TTC549 (cell line): ENCODE data around the gene HSD17B7.
"Not testable (repeated sequence)": the region's sequence is repeated elsewhere in the genome, so short reads cannot be mapped to it uniquely, and the experiment has no call there.

Experiments
- FAIRE-seq: peaks from 2 replicates; lab custom pipeline; 2012; peaks lifted over from hg19 to GRCh38; lab: Jason Lieb, UNC

HSD17B7 gene, protein sequence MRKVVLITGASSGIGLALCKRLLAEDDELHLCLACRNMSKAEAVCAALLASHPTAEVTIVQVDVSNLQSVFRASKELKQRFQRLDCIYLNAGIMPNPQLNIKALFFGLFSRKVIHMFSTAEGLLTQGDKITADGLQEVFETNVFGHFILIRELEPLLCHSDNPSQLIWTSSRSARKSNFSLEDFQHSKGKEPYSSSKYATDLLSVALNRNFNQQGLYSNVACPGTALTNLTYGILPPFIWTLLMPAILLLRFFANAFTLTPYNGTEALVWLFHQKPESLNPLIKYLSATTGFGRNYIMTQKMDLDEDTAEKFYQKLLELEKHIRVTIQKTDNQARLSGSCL

DNA sequence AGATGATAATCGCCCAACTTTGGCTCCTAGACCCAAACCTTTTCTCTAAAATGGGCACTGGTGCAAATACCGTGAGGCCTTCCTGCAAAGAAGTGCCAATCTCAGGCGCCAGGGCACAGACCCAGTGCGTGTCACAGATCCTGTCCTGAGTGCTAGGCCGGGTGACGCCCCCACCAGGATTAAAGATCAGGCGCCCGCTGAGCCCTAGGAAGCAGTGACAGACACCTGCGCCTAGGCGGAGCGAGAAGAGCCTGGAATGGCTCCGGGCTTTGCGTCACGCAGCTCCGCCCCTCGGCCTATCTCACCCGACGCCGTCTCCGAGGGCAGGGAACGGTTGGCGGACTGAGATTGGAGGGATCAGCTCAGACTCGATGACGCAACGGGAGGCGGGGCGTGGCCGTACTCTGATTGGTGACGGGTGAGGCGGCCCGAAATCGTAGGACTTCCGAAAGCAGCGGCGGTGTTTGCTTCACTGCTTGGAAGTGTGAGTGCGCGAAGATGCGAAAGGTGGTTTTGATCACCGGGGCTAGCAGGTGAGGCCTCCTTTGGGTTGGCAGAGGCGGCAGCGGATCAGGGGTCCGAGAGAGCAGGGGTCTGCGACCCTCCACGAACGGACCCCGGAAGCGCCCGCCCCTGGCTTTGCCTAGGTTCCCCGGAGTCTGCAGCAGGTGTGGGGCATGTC, at the start of gene HSD17B7:
Gene HSD17B7 (plus strand): TSS at position 400 of the 682 bp plus-strand sequence. CDS start 99 bp downstream, at position 499.
- FAIRE-seq = peak; percentile 97

DNA sequence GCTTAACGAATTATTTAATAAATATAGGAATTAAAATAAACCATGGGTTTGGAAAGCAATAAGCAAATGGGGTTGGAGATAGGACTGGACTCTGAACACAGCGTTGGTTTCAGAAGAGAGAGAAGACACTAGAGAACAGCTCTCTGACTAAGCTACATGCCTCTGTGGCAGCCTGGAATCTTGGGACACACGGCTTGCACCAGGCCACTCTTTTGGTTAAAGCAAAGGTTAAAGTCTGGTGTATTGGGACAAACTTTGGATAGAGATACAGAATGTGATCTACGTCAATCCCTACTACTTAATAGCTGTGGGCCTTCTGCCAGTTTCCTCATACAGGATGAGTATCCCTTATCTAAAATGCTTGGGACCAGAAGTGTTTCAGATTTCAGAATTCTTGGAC, 49.7 kb upstream of the HSD17B7 start:
- no peak for FAIRE-seq

DNA sequence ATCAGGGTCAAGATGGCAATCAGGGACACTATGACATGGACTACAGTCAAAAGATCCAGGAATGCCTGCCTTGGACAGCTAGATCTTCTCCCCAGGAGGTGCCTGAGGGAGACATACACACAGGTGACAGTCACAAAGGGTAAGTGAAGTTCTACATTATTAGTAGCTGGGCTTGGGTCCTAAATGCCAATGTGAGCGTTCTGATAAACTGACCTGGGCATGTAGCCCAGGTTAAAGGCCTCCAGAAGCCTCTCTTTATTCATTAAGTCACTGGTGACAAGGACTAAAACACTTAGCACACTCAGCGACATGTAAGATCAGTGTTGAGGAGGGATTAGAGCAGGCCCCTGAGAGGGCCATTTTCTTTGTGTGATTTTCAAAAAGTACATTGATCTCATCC, 48.9 kb upstream of the HSD17B7 start:
- FAIRE-seq = no peak

DNA sequence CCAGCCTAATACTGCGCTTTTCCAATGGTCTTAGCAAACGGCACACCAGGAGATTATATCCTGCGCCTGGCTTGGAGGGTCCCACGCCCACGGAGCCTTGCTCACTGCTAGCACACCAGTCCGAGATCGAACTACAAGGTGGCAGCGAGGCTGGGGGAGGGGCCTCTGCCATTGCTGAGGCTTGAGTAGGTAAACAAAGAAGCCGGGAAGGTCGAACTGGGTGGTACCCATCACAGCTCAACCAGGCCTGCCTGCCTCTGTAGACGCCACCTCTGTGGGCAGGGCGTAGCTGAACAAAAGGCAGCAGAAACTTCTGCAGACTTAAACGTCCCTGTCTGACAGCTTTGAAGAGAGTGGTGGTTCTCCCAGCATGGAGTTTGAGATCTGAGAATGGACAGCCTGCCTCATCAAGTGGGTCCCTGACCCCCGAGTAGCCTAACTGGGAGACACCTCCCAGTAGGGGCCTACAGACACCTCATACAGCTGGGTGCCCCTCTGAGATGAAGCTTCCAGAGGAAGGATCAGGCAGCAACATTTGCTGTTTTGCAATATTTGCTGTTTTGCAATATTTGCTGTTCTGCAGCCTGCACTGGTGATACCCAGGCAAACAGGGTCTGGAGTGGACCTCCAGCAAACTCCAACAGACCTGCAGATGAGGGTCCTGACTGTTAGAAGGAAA, 44.1 kb upstream of the HSD17B7 start:
- FAIRE-seq = not testable (repeated sequence)

DNA sequence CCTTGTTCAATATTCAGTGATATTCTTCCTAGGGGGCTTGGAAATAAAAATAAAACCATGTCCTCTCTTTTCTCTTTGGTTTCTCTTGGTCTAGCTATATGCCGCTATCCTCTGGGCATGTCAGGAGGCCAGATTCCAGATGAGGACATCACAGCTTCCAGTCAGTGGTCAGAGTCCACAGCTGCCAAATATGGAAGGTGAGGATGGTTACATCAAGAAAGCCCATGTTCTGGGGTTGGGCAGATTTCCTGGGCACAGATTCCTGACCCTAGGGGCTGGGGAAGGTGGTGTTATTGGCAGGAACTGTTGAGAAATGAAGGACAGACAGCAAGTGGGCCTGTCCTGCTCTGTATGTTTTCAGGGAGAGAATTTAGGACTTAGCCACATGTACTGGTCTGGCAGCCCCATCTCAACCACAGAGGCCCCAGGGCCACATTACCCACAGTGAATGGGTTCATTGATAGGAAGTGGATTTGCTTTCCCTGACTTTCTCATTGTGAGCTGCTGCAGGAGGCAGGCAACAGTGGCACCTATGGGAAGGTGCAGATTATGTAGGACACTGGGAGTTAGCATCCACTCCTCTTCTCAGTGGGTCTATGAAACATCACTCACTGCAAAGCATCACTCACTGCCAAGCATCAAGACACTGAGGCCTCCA, 37.4 kb upstream of the HSD17B7 start:
- FAIRE-seq = no peak

DNA sequence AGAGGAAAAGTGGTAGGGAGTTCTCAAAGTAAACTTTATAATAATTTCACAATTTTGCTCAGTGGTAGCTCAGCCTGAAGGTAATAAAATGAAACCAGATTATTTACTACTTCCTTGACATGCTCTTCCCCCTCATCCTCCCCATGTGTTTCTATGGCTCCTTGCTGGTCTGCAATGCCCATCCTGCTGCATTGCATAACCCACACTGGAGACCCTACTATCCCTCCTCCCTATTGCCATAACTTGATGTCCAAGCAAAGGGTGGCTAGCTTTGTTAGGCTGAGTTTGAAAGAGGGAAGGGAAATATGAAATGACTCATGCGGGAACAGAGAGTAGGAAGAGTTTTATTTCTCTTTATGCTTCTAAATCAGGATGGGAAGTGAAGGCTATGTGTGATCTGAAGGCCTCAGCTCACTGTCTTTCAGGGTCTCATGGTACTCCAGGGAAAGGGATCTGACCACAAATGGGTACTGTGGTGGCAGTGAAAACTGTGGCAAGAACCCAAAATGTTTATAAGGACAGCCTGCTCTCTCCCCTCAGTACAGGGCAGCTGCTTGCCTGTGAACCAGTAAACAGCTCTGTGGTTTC, 36.4 kb upstream of the HSD17B7 start:
- no peak for FAIRE-seq

DNA sequence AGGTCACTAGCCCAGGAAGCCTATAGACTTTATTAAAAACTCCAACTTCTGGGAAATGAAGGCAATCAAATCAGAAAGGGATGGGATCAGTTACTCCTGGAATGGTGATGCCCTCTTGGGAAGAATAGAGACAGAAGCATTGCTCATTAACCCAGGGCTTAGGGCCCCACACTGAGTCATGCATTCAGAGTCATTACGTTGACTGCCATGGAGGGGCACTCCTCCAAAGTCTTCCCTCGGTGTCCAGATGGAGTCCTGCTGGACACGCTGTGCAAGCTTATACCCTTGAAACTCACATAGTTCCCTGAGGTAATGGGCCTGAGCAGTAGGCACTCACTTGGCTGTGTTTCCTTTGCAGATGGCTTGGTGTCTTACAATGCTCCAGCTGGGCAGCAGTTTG, 35.2 kb upstream of the HSD17B7 start:
- no peak for FAIRE-seq

DNA sequence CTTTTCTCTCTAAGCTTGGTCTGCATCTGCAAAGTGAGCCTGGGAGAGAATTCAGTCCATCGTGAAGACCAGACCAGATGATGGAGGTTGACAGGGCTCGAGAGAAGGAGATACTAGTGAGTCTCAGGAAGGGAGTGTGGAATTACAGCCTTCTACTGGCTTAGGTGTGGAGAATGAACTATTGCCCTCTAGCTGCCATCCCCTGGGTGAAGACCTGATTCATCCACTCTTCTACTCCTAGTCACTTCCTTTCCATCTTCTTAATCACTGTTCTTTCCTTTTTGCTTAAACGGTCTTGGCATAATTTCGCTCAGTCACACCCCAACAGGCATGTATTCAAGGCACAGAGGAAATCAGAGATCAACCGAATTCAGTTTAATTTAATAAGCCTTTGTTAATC, 34.0 kb upstream of the HSD17B7 start:
- no peak for FAIRE-seq

DNA sequence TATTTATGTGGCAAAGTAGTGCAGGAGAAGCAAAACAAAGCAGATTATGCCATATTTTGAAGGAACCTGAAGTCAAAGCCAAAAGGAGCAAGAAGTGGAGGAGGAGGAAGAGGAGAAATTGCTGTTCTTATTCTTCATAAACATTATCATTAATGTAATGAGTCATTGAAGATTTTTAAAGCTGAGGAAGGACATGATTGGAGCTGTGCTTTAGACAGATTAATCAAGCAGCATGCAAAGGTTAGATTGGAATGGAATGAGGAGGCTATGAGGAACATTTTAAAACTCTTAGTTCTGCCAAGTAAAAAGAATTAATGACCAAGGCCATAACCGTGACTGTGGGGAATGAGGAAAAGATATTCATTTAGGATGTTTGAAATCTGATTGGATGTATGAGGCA, 33.0 kb upstream of the HSD17B7 start:
- FAIRE-seq = no peak

DNA sequence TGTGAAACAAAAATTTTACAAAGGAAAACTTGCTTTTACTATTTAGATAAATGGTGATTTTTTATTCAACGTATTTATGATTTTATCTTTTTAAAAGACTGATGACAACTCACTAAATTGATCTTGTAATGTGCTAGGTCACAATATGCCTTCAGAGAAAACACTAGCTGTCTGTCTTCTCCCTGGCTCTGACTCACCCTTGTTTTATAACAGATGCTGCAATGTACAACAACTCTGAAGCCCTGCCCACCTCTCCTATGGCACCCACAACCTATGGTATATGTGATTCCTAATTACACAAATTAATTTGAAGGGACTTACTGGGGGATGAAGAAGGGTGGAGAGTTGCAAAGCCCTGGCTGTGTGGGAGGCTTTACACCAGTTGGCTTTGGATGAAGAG, 24.7 kb upstream of the HSD17B7 start:
- peak; percentile 20 for FAIRE-seq

DNA sequence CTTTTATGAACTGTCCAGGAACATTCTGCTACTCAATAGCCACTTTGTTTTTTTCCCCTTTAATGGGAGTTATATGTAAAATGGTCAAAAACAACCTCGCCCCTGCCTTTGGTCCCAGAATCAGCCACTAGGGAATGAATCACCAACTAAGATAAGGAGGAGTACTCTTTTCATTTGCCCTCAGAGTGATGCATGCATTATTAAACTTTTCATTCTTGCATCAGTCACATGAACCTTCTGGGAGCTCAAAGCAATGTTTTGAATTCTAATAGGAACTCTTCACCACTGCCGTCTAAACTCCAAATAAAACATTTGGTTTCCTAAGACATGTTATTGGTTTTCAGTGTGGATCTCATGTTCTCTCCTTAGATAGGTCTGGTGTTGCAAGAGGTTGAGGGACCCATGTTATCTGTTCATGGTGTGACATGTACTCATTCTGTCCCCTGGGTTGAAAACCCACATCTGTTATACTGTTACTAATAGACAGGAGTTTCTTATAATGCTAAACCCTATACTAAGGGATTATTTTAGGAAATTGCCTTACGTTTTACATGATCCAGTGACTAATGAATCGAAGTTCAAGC, 17.8 kb upstream of the HSD17B7 start:
- no peak for FAIRE-seq

DNA sequence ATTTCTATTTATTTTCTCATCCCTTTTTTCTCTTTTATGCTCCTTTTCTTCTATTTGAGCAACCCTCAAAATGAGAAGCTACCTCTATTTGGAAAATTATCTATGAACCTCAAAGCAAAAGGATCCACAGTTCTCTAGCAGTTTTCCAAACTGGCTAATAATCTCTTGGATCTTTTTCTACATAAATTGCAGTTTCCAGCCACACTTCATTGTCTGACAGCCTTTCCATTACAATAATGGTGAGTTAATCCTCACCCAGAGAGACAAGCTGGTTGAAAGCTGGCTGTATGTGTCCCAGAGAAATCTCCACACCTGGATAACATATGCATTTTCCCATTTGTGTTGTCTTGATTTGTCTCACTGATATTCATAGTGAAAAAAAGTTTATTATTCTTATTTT, 16.5 kb upstream of the HSD17B7 start:
- no peak for FAIRE-seq

DNA sequence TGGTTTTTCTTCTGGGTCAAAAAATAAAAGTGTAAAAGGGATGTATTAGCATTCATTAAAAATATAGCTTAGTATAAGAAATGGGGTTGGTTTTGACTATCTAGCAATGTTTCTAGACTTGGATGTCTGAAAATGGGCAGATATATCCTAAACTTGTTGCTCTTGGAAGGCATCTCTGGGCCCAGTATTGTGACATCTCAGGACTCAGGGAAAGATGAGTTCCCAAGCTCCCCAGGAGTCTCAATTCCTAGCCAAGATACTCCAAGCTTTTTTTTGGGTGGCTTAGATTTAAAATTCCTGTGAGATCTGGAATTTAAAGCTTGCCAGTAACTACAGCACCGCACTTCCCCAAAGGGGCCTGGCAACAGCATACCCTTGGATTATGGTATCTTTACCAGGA, 11.5 kb upstream of the HSD17B7 start:
- no peak for FAIRE-seq

DNA sequence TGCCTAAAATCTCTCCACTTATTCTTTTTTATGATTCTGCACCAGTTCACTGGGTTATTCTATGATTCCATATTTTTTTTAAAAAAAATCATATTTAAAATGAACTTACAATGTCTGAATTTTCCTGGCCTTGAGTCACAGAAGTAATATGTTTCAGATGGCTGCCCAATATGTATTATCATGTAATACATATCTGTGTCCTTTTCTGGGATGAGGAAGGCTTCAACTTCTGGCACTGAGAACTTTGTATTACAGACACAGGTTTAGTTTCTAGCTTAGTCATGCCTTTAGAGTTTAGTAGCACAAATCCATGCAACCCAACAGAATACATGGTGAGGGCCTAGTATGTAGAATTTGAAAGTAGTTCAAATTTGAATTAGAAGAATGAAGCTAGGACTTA, 7.8 kb upstream of the HSD17B7 start:
- FAIRE-seq = no peak

DNA sequence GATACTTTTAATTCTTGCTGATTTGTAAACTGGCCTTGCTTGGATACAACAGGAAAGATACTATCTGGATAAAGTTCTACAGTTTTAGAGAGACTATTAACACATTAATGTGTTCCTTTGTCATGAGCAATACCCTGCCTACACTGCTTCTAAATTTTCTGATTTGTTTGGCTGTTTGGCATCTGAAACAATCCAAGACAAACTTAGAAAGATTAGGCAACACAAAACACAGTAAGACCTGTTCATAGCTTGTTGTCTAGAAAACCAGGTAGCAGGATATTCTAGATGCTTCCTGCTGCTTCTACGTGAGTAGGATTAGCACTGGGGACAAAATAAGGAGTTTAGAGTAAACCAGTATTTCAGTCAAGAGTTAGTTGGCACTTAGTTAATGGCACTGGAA, 5.6 kb upstream of the HSD17B7 start:
- FAIRE-seq = not testable (repeated sequence)

DNA sequence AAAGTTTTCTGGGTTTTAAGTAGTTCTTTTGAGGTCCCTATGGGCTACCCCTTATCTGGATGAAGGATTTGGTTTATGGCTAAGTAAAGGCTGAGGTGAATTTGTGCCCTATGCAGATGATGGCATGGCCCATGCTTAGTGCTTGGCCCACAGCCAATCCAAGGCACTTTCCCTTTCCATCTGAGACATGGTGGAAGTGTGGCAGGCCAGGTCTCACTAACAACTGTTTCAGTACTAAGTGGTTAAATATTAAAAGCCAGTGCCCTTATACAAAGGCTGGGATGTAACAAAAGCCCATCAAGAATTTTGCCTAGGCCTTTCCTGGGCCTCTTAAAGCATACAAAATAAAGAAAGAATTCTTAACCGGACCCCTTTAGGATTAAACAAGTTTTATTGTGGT, 1.7 kb upstream of the HSD17B7 start:
- not testable (repeated sequence) for FAIRE-seq

DNA sequence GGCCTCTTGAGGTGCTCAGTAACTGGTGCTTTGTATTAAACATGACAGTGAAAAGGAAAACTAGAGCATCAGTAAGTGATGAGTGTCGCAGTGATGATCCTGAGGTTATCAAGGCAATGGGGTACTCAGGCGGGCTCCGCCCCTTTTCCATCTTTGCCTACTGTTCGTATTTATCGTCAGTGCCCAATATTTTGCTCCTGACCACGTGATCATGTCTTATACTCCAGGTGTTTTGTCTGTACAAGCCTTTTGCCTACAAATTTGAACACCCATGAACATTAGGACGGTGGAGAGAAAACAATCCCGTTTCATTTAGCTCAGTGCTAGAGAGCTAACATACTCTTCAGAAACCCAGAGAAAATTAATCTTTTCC, 469 bp downstream of the HSD17B7 start:
- FAIRE-seq = not testable (repeated sequence)

DNA sequence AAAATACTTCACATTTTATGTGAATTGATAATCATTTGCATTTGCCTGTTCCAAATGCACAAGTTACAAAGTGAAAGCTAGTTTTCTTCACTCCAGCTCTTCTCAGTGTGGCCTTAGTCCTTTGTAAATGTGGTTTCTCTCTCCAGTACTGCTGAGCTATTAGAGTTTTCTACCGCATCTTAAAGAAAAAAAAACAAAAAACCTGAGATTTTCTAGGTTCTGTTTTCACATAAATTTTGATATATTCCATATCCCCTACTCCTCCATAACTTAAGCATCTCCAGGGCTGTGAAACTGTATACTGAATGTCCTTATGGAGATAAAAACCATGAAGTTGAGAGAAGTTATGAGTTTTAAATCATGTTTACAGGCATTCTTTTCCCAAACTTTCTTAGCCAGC, 3.8 kb downstream of the HSD17B7 start:
- FAIRE-seq = not testable (repeated sequence)

DNA sequence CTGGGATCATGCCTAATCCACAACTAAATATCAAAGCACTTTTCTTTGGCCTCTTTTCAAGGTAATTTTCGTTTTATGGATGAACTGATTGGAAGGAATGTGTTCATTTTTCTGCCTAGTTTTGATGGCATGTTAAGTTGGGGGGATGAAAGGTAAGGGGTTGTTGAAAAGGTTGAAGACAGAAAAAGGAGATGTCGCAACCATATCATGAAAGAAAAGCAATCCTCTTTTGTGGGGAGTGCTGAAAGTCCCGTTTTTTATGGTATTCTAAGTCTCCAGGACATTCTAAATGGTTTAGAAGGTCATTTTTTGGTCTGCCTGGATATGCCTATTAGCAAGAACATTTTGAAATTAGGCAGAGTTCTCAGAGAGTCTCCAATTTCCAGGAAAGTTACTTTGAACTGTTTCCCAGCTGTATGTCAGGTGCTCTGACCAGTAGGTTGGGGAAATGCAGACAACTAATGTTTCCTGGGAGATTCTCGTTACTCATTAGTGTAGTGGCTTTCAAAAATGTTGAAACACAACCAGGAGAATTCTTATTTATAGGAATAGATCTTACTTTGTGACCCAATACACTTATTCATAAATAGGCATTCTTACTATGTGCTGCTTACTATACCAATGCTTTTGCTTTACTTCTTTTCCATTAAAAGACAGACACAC, 6.2 kb downstream of the HSD17B7 start:
- FAIRE-seq = not testable (repeated sequence)

DNA sequence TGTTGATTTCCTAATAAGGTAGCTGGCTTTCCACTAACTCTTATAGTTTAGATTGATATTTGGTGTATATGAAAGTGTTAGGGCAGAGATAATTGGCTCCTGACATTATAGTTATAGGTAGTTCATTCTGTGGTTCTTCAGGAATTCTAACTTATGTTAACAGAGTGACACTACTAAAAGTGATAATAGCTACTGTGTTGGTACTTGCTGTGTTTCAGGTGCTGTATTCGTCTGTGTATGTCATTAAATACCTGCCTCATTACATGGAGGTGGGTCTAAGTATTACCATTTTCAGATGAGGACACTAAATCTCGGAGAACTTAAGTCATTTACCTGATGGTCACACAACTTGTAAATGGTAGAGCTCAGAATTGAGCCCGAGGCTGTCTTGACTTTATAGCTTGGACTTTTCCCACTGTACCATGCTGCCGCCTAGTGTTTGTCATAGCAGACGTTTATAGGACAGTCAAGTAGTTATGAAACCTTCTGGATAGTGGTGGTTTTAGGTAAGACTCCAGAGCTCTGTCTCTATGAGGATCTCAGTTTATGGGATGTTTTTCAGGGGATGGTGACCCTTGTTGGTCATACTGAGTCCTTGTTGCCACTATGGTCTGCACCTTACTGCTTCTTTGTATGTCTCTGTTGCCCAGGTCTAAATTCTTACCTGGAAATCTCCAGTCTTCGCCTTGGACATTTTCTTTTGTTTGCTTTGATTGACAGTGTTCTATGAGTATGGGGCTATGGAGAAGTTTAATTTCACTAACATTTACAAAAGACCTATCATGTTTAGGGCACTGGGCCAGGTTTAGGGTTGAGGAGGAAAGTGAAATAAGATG, 9.7 kb downstream of the HSD17B7 start:
- peak; percentile 95 for FAIRE-seq

DNA sequence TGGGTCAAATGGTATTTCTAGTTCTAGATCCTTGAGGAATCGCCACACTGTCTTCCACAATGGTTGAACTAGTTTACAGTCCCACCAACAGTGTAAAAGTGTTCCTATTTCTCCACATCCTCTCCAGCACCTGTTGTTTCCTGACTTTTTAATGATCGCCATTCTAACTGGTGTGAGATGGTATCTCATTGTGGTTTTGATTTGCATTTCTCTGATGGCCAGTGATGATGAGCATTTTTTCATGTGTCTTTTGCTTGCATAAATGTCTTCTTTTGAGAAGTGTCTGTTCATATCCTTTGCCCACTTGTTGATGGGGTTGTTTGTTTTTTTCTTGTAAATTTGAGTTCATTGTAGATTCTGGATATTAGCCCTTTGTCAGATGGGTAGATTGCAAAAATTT, 17.0 kb downstream of the HSD17B7 start:
- not testable (repeated sequence) for FAIRE-seq
